Activated T-cell treated with anti-CD3 and anti-CD28 coated beads, Interleukin-2, amount 50 U/mL, for 72 hours (primary cell): ENCODE measurements around the gene ARPP21. TPM values are rescaled to one million over a fixed set of nuclear protein-coding genes. Genes with fewer than 3 reads are reported as not detected.
"Not testable (repeated sequence)": the region's sequence is repeated elsewhere in the genome, so short reads cannot be mapped to it uniquely, and the experiment has no call there.

ENCODE experiments used
- ATAC-seq, 2 donors: fragments of 150-1000 bp; cut with Tn5 transposase; replicated peaks in 1 of 2; 2 replicates each; pipeline ENCODE4 v1.10.0; 2021; ENCODE audit warnings: moderate library complexity in 2 of 2, mild to moderate bottlenecking in 1 of 2
- DNase-seq, 2 donors: peaks; one replicate each; pipeline ENCODE4 v3.0.0; 2021 to 2022; ENCODE audit warnings: mixed read lengths in 1 of 2
- H3K27ac Mint-ChIP-seq: one replicate; pipeline ENCODE4 v1.8.0; 2022; ENCODE audit warnings: mild to moderate bottlenecking, moderate library complexity, mixed read lengths
- H3K27me3 Mint-ChIP-seq: one replicate; pipeline ENCODE4 v1.8.0; 2022; ENCODE audit warnings: low read depth, mixed read lengths
- H3K36me3 Mint-ChIP-seq, 2 donors: one replicate each; pipeline ENCODE4 v1.8.0; 2022; ENCODE audit warnings: mixed read lengths in 2 of 2, mild to moderate bottlenecking in 1 of 2; ENCODE audit not compliant: insufficient read depth in 2 of 2
- H3K4me1 Mint-ChIP-seq: one replicate; pipeline ENCODE4 v1.8.0; 2022; ENCODE audit warnings: low read depth, mixed read lengths
- H3K4me3 Mint-ChIP-seq, 2 donors: one replicate each; pipeline ENCODE4 v1.8.0; 2022; ENCODE audit warnings: mild to moderate bottlenecking in 2 of 2, mixed read lengths in 2 of 2, moderate library complexity in 2 of 2
- H3K9me3 Mint-ChIP-seq, 2 donors: one replicate each; pipeline ENCODE4 v1.8.0; 2022; ENCODE audit warnings: mixed read lengths in 2 of 2
- total RNA-seq, 2 donors: library from RNA; stranded (reverse); gene quantifications; one replicate each; pipeline ENCODE4 v1.2.3, GENCODE V29; 2022

The ARPP21 gene
- total RNA-seq, 2 donors from 2014 or later: not detected

DNA sequence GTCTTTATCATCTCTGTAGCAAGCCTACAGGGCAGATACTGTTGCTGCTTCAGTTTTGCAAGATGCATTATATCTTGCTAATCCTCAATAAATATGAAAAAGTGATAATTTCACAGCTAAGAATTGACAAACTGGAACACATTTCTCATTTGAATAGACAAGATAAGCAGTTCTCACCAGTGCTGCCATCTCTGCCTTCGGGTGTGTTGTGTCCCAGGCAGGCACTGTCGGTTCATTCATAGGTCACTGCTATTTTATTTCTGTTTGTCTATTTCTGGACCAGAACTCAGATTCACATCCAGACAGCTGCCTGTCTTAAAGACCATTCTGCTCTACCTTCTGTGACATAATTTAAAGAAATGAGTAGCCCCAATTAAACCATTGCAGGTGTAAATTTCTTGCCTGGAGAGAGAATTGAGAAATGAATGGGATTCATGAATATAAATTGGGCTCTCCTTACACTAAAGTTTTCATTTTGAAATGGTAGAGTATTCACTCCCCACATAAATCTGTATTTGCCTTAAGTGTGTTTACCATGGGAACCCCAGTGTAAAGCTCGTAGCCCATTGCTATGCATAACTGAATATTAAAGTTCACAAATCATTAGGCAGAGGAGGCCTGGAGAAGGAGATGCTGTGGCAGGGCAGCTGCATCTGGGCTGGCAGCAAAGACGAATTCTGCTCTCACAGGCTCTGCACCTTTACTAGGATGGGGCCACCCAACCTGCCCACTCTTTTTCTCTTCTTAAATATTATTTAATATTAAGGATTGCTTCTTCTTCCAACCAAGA lies 149.9 kb downstream of the ARPP21 start:
- Mint-ChIP-seq H3K4me3 (no peak overlapping the region), H3K4me1 (no peaks in the 10 kb centered on the region), H3K9me3 (no peaks in the 10 kb centered on the region), H3K36me3 (no peaks in the 10 kb centered on the region), H3K27me3 (no peaks in the 10 kb centered on the region), H3K27ac (no peak overlapping the region)
- no peak for DNase-seq
- no peak for ATAC-seq

DNA sequence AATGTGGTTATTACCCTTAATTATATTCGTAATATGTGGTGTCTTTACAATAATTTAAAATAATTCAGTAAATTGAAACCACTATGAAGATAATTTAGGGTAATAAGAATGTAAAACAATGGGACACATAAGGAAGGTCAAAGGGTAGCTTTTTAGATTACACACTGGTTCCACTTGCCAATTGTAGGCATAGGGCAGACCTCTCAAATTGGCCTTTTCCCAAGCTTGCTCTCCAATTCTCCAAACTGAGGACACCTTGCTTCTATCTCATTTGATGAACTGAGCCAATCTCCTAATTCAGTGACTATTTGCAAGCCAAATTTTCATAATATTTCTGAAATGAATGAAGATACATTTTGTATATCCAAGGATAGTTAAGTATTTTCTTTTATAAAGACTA lies 151.4 kb downstream of the ARPP21 start:
- DNase-seq: no peak
- Mint-ChIP-seq H3K27me3 (no peaks in the 10 kb centered on the region), H3K27ac (no peak overlapping the region), H3K36me3 (no peaks in the 10 kb centered on the region), H3K9me3 (no peaks in the 10 kb centered on the region), H3K4me3 (no peak overlapping the region), H3K4me1 (no peaks in the 10 kb centered on the region)
- ATAC-seq: no peak

DNA sequence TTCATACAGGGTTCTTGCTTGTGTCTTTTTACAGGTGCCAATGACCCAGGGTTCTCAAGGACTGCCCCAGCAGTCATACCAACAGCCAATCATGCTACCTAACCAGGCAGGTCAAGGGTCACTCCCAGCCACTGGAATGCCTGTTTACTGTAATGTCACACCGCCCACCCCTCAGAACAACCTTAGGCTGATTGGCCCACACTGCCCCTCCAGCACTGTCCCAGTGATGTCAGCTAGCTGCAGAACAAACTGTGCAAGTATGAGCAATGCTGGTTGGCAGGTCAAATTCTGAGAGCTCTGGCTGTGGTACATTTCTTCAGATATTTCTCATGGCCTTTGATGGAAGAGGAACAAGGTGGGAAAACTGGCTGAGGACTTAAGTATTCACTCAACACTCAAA lies 154.3 kb downstream of the ARPP21 start:
- H3K36me3 Mint-ChIP-seq: no peaks in the 10 kb centered on the region
- no peaks in the 10 kb centered on the region for H3K4me1 Mint-ChIP-seq
- no peak overlapping the region for H3K4me3 Mint-ChIP-seq
- ATAC-seq (no peak), DNase-seq (no peak)
- H3K27me3 Mint-ChIP-seq: no peaks in the 10 kb centered on the region
- no peak overlapping the region for H3K27ac Mint-ChIP-seq
- H3K9me3 Mint-ChIP-seq: no peaks in the 10 kb centered on the region

DNA sequence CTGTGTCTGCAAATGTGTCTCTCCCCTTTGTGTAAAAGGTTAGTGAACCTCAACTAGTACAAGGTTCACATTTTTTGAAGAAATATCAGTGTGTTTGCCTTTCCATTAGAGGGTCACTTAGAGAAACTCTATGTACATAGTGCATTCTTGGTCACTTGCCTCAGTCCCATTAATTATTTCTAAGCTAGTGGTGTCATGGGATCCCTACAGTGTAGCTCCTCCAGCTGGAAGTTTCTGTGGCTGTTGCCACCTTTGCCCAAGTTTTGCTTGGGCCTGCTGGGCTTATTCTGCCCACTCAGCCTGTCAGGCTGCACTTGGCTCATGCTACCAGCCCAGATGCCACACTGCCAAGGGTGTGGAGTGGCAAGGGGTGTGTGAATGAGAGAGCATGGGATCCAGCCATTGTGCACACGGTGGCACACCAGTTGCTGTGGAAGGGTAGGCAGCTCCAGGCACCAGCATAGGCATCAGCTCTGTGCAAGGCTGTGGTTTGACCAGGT lies 161.7 kb downstream of the ARPP21 start:
- peaks cover 0 to 3% of the 10 kb centered on the region in 2 donors for H3K9me3 Mint-ChIP-seq

DNA sequence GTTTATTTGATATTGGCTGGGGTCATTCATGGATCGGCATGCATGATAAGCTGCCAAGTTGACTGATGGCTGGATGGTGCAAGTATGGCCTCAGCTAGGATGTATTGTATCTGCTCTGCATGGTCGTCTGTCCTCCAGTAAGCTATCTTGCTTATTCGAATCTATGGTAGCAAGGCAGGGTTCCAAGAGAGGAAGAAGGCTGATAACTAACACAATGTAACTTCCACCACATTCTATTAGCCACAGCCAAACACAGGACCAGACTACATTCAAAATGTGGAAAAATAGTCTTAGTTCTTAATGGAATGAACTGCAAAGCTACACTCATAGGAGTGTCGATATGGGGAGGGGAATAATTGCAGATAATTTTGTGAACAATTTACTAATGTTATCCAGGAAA lies 175.2 kb downstream of the ARPP21 start:
- H3K4me3 Mint-ChIP-seq: no peak overlapping the region
- ATAC-seq: no peak
- peaks cover 2 to 3% of the 10 kb centered on the region in 2 donors for H3K9me3 Mint-ChIP-seq
- H3K36me3 Mint-ChIP-seq: no peaks in the 10 kb centered on the region
- DNase-seq: no peak
- no peak overlapping the region for H3K27ac Mint-ChIP-seq
- H3K4me1 Mint-ChIP-seq: no peaks in the 10 kb centered on the region
- no peaks in the 10 kb centered on the region for H3K27me3 Mint-ChIP-seq

More for the DNA sequence above, 161.7 kb downstream of the ARPP21 start:
- Mint-ChIP-seq H3K27ac (no peak overlapping the region), H3K4me1 (no peaks in the 10 kb centered on the region), H3K4me3 (no peak overlapping the region), H3K36me3 (no peaks in the 10 kb centered on the region), H3K27me3 (no peaks in the 10 kb centered on the region)
- DNase-seq (no peak), ATAC-seq (no peak)

DNA sequence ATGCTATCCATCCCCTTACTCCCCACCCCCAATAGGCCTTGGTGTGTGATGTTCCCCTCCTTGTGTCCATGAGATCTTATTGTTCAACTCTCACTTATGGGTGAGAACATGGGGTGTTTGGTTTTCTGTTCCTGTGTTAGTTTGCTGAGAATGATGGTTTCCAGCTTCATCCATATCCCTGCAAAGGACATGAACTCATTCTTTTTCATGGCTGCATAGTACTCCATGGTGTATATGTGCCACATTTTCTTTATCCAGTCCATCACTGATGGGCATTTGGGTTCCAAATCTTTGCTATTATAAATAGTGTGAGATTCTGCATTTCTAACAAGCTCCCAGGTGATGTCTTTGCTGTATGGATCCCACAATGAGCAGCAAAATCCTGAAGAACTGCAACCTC lies 176.5 kb downstream of the ARPP21 start:
- H3K27me3 Mint-ChIP-seq, H3K36me3 Mint-ChIP-seq, H3K27ac Mint-ChIP-seq, ATAC-seq, H3K4me3 Mint-ChIP-seq, H3K4me1 Mint-ChIP-seq, DNase-seq, H3K9me3 Mint-ChIP-seq: not testable (repeated sequence)

DNA sequence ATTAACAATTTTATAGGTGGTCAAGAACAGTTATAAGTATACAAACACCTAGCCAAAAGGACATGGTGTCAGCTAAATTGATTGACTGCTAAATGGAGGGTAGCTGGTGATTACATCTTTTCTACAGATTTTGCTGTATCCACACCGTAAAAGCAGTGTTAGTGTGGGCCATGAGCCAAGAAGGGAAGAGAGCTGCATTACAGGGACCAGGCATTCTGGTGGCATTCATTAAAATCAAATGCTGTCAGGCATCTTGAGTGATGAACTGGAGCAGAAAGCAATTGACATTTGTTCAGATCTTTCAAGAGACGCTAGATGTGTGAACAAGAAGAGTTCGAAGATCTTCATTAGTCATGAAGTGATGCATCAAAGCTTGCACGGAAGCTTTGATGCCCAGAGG lies 177.9 kb downstream of the ARPP21 start:
- H3K36me3 Mint-ChIP-seq: no peaks in the 10 kb centered on the region
- no peak overlapping the region for H3K27ac Mint-ChIP-seq
- no peaks in the 10 kb centered on the region for H3K27me3 Mint-ChIP-seq
- H3K4me3 Mint-ChIP-seq: no peak overlapping the region
- peaks cover 2 to 3% of the 10 kb centered on the region in 2 donors for H3K9me3 Mint-ChIP-seq
- no peaks in the 10 kb centered on the region for H3K4me1 Mint-ChIP-seq
- no peak for DNase-seq
- ATAC-seq: no peak

DNA sequence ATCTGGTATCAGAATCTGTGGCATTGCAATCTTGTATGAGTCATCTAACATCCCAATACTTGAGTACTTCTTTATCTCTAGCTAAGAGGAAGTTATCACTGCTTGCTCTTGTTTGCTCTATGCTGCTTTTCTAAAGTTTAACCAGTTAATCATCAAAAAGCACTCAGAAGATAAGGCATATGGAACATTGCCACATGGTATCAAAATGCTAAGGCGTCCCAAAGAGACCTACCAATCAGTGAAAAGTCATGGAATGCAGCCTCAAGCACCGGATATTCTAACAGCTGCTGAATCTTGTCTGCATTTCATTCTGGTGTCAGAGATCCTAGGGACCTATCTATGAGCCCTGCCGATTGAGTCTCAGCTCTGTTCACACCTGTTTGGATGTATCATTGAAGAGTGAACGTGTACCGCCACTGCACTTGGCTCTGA lies 192.8 kb downstream of the ARPP21 start:
- no peaks in the 10 kb centered on the region for H3K4me1 Mint-ChIP-seq
- H3K27ac Mint-ChIP-seq: no peak overlapping the region

More for the DNA sequence above, 192.8 kb downstream of the ARPP21 start:
- ATAC-seq: no peak
- no peak for DNase-seq
- no peaks in the 10 kb centered on the region for H3K36me3 Mint-ChIP-seq
- no peak overlapping the region for H3K4me3 Mint-ChIP-seq
- peaks cover 1 to 7% of the 10 kb centered on the region in 2 donors for H3K9me3 Mint-ChIP-seq
- no peaks in the 10 kb centered on the region for H3K27me3 Mint-ChIP-seq
